Endothelial cell of umbilical vein (primary cell): ENCODE results near the gene TRIM65.

Experiments used
- CTCF ChIP-seq, 2 donors: IDR thresholded peaks; 1 replicate in 1 of 2; 2 replicates in 1 of 2; pipeline ENCODE4 v1.5.1; 2011; ENCODE audit warnings: low read length in 2 of 2, mild to moderate bottlenecking in 2 of 2, moderate library complexity in 2 of 2, control low read depth in 1 of 2, inconsistent platforms in 1 of 2, low read depth in 1 of 2; ENCODE audit not compliant: insufficient read depth in 1 of 2; ENCODE audit errors: extremely low read depth in 1 of 2
- EZH2 ChIP-seq: IDR thresholded peaks from 2 replicates; pipeline ENCODE4 v1.6.1; 2012; ENCODE audit warnings: borderline replicate concordance, low read depth, mild to moderate bottlenecking, moderate library complexity, low read length, inconsistent platforms; ENCODE audit not compliant: severe bottlenecking
- POLR2A ChIP-seq: IDR thresholded peaks from 2 replicates; pipeline ENCODE4 v1.6.1; 2012; ENCODE audit warnings: low read depth, mild to moderate bottlenecking, control low read depth, low read length

DNA sequence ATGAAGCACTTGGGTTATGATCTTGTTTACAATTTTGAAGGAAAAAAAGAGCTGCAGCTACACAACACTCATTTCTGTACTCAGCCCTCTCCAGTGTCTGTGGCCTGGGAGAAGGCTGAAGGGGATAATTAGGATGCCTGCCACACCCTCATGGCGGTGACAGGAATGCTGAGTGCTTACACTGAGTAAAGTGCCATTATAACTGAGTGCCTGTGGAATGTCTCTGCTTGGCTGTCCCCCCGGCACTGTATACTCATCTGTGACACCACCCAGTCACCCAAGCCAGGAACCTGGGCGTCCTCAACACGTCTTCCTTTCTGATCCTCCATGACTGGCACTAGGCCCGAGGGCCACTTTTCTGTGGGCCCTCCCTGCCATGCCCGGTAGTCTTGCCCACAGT, 11.4 kb upstream of the TRIM65 start:
- TF ChIP-seq POLR2A (no peak), EZH2 (no peak), CTCF (IDR thresholded peaks at IDR 0.05; ENCODE audit: extremely low read depth in 1 of 2, insufficient read depth in 1 of 2, low read depth in 1 of 2, low read length in 2 of 2) (no peak)
